Astrocyte (in vitro differentiated cells and primary cell): ENCODE data around the gene TET2.

Experiments
- CTCF ChIP-seq: IDR thresholded peaks from 2 replicates; pipeline ENCODE4 v1.5.1; 2011; ENCODE audit warnings: low read depth, mild to moderate bottlenecking, inconsistent platforms, low read length, moderate library complexity; ENCODE audit not compliant: insufficient read depth
- EZH2 ChIP-seq: IDR thresholded peaks from 2 replicates; pipeline ENCODE4 v1.6.1; 2012; ENCODE audit warnings: mild to moderate bottlenecking, low read length, inconsistent platforms; ENCODE audit not compliant: insufficient read depth

- no peak for TF ChIP-seq CTCF
- TF ChIP-seq EZH2 = no peak
Measured at GRCh38 chr4:105158837-105159236, 12.2 kb downstream of the TET2 start.
